Activated CD4-positive, alpha-beta T cell treated with anti-CD3 and anti-CD28 coated beads for 4 hours (primary cell): ENCODE measurements around the gene LRRC27.
"Not testable (repeated sequence)": the region's sequence is repeated elsewhere in the genome, so short reads cannot be mapped to it uniquely, and the experiment has no call there.

Experiments
- DNase-seq, 2 donors: peaks; one replicate each; pipeline ENCODE4 v3.0.0-alpha.2; 2020

LRRC27 gene

GRCh38 chr10:132316133-132316532 lies 15.9 kb upstream of the LRRC27 start:
- no peak for DNase-seq

GRCh38 chr10:132317477-132317876 lies 14.5 kb upstream of the LRRC27 start:
- DNase-seq: not testable (repeated sequence)

DNA sequence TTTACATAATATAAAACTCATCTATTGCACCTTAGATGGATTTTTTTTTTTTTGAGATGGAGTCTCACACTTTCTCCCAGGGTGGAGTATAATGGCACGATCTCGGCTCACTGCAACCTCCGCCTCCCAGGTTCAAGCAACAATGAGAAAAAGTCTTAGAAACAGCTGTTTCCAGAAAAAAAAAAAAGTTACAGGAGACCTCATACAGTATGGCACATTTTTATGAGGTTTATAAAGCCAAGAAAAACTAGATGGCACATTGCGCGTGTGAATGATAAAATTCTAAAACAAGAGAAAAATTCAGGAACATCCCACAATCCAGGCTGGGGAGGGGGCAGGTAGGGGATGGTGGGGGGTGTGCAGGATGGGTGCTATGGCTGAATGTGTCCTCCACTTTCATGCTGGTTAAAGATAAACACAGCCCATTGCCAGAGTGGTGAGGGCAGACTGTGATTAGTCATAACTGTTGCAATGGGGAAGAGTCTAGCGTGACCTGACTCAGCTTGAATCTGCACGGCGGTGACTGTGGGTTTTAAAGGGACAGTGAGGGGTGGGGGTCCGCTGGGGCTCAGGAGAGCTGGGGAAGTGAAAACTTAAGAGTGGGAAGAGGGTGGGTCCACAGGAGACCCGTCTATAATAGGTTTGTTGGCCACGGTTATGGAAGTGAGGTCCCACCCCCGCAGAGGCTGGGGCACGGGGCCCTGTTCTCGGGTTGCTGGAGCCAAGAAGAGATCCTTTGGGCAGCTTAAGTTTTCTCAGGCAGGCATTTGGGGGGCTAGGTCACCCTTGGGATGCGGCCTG lies 11.9 kb upstream of the LRRC27 start:
- no peak for DNase-seq

- DNase-seq: no peak
Observed at GRCh38 chr10:132320654-132321469, 11.1 kb upstream of the LRRC27 start.

DNA sequence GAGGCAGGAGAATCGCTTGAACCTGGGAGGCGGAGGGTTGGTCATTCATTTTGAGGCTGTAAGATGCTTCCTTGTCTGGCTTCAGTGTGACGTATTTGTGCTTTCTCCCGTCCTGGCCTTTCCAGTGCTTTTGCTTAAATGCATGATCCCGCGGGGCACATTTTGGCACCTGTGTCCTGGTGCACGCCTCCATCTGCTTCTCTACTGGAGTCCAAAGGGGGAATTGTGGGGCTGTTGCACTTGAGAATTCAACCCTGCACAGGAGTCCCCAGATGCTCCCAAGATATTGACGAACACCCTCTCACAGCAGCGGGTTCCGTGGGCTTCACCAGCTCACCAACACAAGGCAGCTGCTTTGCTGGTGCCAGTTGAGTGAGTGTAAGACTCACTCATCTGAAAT lies 10.3 kb upstream of the LRRC27 start:
- no peak for DNase-seq

DNA sequence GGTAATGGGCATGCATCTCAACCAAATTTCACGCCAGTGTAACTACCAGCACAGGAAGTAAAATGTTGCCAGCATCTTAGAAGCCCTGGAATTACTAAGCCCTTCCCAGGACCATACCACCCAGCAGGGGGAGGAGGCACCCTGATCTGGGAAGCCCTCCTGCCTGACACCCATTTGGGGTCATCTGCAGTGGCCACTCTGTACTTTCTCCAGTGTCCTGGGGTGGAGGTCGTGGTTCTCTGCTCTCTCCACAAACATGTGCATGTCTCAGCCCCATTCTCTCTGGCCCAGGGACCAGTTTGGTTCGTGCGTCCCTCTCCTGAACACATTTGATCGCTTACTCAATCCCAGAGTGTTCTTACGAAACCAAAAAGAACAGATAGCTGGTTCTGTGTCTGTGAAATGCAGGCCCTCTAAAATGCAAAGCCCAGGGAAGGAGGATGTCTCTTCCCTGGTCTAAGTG lies 9.4 kb upstream of the LRRC27 start:
- DNase-seq: no peak

GRCh38 chr10:132324186-132324585 lies 7.8 kb upstream of the LRRC27 start:
- DNase-seq: no peak

DNA sequence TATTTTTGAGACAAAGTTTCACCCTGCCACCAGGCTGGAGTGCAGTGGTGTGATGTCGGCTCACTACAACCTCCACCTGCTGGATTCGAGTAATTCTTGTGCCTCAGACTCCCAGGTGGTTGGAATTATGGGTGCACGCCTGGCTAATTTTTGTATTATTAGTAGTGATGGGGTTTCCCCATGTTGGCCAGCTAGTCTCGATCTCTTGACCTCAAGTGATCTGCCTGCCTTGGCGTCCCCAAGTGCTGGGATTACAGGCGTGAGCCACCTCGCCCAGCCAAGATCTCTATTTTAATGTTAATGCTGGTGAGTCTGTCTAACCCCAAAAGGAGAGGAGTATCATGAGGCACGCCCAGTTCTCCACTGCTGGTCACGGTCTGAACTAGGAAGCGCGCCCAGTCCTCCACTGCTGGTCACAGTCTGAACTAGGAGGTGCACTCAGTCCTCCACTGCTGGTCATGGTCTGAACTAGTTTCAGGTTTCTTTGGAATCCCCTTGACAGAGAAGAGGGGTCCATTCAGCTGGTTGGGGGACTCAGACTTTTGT lies 5.6 kb upstream of the LRRC27 start:
- DNase-seq: no peak

DNA sequence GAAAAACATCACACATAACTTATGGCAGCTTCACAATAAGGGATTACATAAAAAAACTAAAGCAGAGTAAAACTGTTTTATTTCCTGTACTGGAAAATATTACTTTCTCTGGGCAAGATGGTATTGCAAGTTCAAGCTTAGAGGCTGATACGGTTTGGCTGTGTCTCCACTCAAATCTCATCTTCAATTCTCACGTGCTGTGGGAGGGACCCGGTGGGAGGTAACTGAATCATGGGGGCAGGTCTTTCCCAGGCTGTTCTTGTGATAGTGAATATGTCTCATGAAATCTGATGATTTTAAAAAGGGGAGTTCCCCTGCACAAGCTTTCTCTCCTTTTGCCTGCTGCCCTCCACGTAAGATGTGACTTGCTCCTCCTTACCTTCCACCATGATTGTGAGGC lies 5.1 kb upstream of the LRRC27 start:
- DNase-seq: peak; percentile 47 to 48

GRCh38 chr10:132328106-132328505 lies 3.9 kb upstream of the LRRC27 start:
- DNase-seq: no peak

DNA sequence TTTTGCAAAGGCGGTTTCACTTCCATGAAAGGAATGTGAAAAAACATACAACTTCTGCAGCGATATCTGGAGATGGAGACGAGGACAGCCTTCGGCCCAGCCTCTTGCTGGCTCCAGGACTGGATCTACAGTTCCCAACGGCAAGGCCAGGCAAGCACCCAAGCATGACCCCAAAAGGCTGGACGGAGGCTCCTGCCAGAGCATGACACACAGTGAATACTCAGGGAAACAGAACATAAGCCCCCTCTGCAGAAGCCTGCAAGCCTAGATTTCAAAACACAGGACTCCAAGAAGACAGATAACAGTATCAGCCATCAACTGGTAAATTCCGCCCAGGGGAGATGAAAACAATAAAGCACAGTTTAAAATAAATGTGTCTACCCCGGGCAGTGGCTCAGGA lies 3.3 kb upstream of the LRRC27 start:
- DNase-seq: no peak

GRCh38 chr10:132329565-132330485 lies 2.2 kb upstream of the LRRC27 start:
- peak; percentile 31 to 42 for DNase-seq

- DNase-seq: no peak
Observed at GRCh38 chr10:132330486-132330833, 1.5 kb upstream of the LRRC27 start.

- DNase-seq: no peak
Observed at GRCh38 chr10:132332433-132332754, 401 bp downstream of the LRRC27 start.

DNA sequence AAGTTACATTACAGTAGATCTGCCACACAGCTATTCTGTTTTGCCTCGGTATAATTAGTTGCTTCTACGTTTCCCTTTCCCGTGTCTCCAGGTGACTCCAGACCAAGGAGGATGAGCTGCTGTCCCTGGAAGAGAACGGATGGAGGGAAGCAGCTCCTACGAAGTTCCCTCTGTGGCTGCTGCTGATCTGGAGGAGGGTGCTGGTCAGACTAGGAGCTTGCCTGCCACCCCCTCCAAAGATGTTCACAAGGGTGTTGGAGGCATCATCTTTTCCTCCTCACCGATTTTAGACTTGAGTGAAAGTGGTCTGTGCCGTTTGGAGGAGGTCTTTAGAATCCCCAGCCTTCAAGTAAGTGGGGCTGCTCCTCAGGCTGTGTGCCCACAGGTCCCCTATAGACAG lies 1.4 kb downstream of the LRRC27 start:
- no peak for DNase-seq

- no peak for DNase-seq
Observed at GRCh38 chr10:132334631-132335188, 2.7 kb downstream of the LRRC27 start.

- DNase-seq: no peak
Observed at GRCh38 chr10:132335189-132336063, 3.4 kb downstream of the LRRC27 start.

GRCh38 chr10:132336064-132336746 lies 4.2 kb downstream of the LRRC27 start:
- no peak for DNase-seq

- DNase-seq: no peak
Observed at GRCh38 chr10:132336919-132337407, 5.0 kb downstream of the LRRC27 start.

GRCh38 chr10:132337854-132338253 lies 5.9 kb downstream of the LRRC27 start:
- DNase-seq: not testable (repeated sequence)

DNA sequence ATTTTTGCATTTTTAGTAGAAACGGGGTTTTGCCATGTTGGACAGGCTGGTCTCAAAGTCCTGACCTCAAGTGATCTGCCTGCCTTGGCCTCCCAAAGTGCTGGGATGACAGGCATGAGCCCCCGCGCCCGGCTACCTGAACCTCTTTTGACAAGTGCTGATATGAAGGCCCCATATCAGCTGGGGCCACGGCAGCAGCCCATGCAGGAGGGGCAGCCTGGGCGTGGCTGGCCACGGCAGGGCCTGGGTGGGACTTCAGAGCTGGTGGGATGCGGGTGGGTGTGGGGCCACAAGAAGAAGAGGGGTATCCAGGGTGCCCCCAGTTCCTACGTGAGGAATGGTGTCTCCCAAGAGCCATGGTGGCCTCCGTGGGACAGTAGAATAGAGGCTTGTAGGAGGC lies 6.9 kb downstream of the LRRC27 start:
- DNase-seq: no peak
